ENCODE measurements around the gene TBC1D22A.

TBC1D22A gene

DNA sequence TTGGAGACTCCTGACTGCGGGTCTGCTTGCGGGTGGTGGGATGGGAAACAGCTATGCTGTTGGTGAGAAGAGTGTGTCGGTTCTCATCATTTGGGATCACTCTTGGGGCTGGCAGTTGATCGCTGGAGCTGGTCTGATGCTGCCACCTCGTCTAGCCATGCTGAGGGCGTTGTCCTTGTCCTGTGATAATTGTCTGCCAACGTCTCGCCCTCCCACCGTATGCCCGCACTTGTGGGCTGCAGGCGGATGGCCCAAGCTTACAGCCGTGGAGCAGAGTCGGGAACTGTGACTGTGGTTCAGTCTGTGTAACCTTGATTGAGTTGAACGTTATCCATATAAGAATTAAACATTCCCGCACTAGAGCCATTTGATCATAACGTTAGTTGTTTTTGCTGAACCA is 204.4 kb downstream of the TBC1D22A start:
- no peak overlapping the region for H2AFZ ChIP-seq (ENCODE audit: low read length)
- H3F3A ChIP-seq (ENCODE audit: insufficient read depth, low read length), result no peaks in the 10 kb centered on the region
- H3K27ac ChIP-seq (ENCODE audit: low read depth, low read length, poor library complexity, severe bottlenecking), result no peak overlapping the region
- H3K9me2 ChIP-seq (ENCODE audit: low read depth, low read length), result no peaks in the 10 kb centered on the region
- H3K9me3 ChIP-seq (ENCODE audit: low read length), result no peaks in the 10 kb centered on the region
- H3K4me3 ChIP-seq (ENCODE audit: low read depth, low read length, poor library complexity, severe bottlenecking), result no peak overlapping the region
- H3K27me3 ChIP-seq (ENCODE audit: insufficient read depth, low read length), result no peaks in the 10 kb centered on the region
- no peak overlapping the region for H3K4me2 ChIP-seq (ENCODE audit: low read length)
- H3K36me3 ChIP-seq (ENCODE audit: insufficient read depth, low read length), result no peaks in the 10 kb centered on the region
- peaks cover 10% of the 10 kb centered on the region for H3K4me1 ChIP-seq (ENCODE audit: insufficient read depth, low read length, severe bottlenecking)
- no peaks in the 10 kb centered on the region for H3K79me2 ChIP-seq (ENCODE audit: insufficient read depth, low read length)
- TF ChIP-seq EZH2 (IDR thresholded peaks at IDR 0.05; ENCODE audit: borderline replicate concordance, low read length), result no peak
- TF ChIP-seq, protein P1, sequence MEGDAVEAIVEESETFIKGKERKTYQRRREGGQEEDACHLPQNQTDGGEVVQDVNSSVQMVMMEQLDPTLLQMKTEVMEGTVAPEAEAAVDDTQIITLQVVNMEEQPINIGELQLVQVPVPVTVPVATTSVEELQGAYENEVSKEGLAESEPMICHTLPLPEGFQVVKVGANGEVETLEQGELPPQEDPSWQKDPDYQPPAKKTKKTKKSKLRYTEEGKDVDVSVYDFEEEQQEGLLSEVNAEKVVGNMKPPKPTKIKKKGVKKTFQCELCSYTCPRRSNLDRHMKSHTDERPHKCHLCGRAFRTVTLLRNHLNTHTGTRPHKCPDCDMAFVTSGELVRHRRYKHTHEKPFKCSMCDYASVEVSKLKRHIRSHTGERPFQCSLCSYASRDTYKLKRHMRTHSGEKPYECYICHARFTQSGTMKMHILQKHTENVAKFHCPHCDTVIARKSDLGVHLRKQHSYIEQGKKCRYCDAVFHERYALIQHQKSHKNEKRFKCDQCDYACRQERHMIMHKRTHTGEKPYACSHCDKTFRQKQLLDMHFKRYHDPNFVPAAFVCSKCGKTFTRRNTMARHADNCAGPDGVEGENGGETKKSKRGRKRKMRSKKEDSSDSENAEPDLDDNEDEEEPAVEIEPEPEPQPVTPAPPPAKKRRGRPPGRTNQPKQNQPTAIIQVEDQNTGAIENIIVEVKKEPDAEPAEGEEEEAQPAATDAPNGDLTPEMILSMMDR (IDR thresholded peaks at IDR 0.05; ENCODE audit: low read length), result no peak
- no peaks in the 10 kb centered on the region for H4K20me1 ChIP-seq (ENCODE audit: insufficient read depth, low read length)
- no peak overlapping the region for H3K9ac ChIP-seq (ENCODE audit: low read length)

DNA sequence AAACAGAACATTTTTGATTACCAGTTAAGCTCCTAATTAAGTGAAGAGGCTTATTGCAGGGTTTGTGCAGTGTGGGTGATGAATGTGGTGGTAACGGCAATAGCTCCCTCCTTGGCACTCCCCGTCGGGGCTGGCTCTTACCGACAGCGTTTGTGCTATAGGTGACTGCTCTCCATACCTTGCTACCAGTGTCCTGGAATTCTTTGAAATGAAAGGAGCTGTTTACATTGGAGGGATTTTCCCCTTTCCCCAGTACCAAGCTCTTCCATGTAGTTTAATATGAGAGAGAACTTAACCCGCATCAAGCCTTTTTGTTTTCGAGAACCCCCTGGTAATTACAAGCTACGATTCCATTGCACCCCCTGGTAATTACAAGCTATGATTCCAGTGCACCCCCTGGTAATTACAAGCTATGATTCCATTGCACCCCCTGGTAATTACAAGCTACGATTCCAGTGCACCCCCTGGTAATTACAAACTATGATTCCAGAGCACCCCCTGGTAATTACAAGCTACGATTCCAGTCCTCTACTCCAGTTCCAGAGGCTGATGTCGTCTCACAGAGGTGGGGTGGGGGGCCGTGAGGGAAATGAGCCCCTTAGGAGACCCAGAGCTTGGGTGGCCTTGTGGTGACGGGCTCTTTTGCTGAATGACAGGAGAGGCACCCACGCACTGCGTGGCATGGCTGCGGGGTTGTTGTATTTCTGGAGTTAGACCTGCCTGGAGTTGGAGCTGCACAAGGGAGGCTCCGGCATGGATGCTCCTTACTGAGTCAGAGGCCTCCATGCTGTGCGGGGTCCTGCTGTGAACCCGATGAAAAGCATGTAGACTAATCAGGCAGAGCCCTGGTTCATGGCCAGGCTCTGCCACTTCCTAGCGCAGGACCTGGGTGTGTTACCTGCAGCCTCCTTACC is 205.3 kb downstream of the TBC1D22A start:
- Histone ChIP-seq H3K27ac (ENCODE audit: low read depth, low read length, poor library complexity, severe bottlenecking) (no peak overlapping the region), H3K9ac (ENCODE audit: low read length) (no peak overlapping the region), H3K27me3 (ENCODE audit: insufficient read depth, low read length) (no peaks in the 10 kb centered on the region), H4K20me1 (ENCODE audit: insufficient read depth, low read length) (no peaks in the 10 kb centered on the region), H3K4me3 (ENCODE audit: low read depth, low read length, poor library complexity, severe bottlenecking) (no peak overlapping the region), H3K36me3 (ENCODE audit: insufficient read depth, low read length) (peaks cover 5% of the 10 kb centered on the region; the same call in 1 of the 2 replicates), H3K4me1 (ENCODE audit: insufficient read depth, low read length, severe bottlenecking) (peaks cover 10% of the 10 kb centered on the region), H3K79me2 (ENCODE audit: insufficient read depth, low read length) (no peaks in the 10 kb centered on the region), H3K4me2 (ENCODE audit: low read length) (no peak overlapping the region), H3K9me3 (ENCODE audit: low read length) (no peaks in the 10 kb centered on the region), H2AFZ (ENCODE audit: low read length) (no peak overlapping the region), H3F3A (ENCODE audit: insufficient read depth, low read length) (no peaks in the 10 kb centered on the region), H3K9me2 (ENCODE audit: low read depth, low read length) (no peaks in the 10 kb centered on the region)
- TF ChIP-seq, protein P1 (IDR thresholded peaks at IDR 0.05; ENCODE audit: low read length), result no peak
- no peak for TF ChIP-seq EZH2 (IDR thresholded peaks at IDR 0.05; ENCODE audit: borderline replicate concordance, low read length)

DNA sequence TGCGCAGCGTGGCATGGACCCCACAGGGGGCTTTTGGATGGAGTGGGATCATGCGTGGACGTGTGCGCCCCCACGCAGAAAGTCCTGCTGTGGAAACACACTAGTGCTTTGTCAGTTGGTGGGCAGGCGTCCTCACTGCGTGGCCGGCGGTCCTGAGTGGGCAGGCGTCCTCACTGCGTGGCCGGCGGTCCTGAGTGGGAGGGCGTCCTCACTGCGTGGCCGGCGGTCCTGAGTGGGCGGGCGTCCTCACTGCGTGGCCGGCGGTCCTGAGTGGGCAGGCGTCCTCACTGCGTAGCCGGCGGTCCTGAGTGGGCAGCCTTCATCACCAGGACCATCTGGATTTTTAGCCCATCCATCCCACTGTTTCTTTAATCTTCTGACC is 205.9 kb downstream of the TBC1D22A start:
- Histone ChIP-seq H3K4me1 (ENCODE audit: insufficient read depth, low read length, severe bottlenecking) (peaks cover 10% of the 10 kb centered on the region), H3K27ac (ENCODE audit: low read depth, low read length, poor library complexity, severe bottlenecking) (no peak overlapping the region), H3K4me2 (ENCODE audit: low read length) (no peak overlapping the region), H4K20me1 (ENCODE audit: insufficient read depth, low read length) (no peaks in the 10 kb centered on the region), H2AFZ (ENCODE audit: low read length) (no peak overlapping the region), H3K9me2 (ENCODE audit: low read depth, low read length) (no peaks in the 10 kb centered on the region), H3K27me3 (ENCODE audit: insufficient read depth, low read length) (no peaks in the 10 kb centered on the region), H3K36me3 (ENCODE audit: insufficient read depth, low read length) (peaks cover 5% of the 10 kb centered on the region; the same call in 1 of the 2 replicates), H3K9me3 (ENCODE audit: low read length) (no peaks in the 10 kb centered on the region), H3K9ac (ENCODE audit: low read length) (no peak overlapping the region), H3F3A (ENCODE audit: insufficient read depth, low read length) (no peaks in the 10 kb centered on the region), H3K4me3 (ENCODE audit: low read depth, low read length, poor library complexity, severe bottlenecking) (no peak overlapping the region), H3K79me2 (ENCODE audit: insufficient read depth, low read length) (no peaks in the 10 kb centered on the region)
- TF ChIP-seq, protein P1 (IDR thresholded peaks at IDR 0.05; ENCODE audit: low read length), result no peak
- no peak for TF ChIP-seq EZH2 (IDR thresholded peaks at IDR 0.05; ENCODE audit: borderline replicate concordance, low read length)
